Measurements from ENCODE around the gene SFN. TPM values are rescaled to one million over a fixed set of nuclear protein-coding genes. Genes with fewer than 3 reads are reported as not detected.

The SFN gene
- total and polyA plus RNA-seq, 8 donors, result 0.49 to 192 (median 0.73) TPM

- ATAC-seq (no peak), DNase-seq (no peak)
- Histone ChIP-seq H3K4me1 (peaks cover 0 to 11% of the 10 kb centered on the region in 2 donors), H3K4me3 (no peak overlapping the region), H3K27me3 (no peaks in the 10 kb centered on the region), H3K27ac (no peak overlapping the region), H3K36me3 (peaks cover 0 to 99% of the 10 kb centered on the region in 2 donors), H3K9me3 (no peaks in the 10 kb centered on the region)
- intact Hi-C loops (cut with DNase I), result no loop called here
- TF ChIP-seq CTCF (IDR thresholded peaks at IDR 0.05), result no peak
Measured at GRCh38 chr1:26851106-26851684, 11.8 kb upstream of the SFN start.

GRCh38 chr1:26852701-26853100 lies 10.2 kb upstream of the SFN start:
- peaks cover 0 to 91% of the 10 kb centered on the region in 2 donors for H3K36me3 ChIP-seq
- no peak for TF ChIP-seq CTCF (IDR thresholded peaks at IDR 0.05)
- H3K27me3 ChIP-seq, result no peaks in the 10 kb centered on the region
- ATAC-seq (no peak), DNase-seq (no peak)
- H3K4me3 ChIP-seq, result no peak overlapping the region
- H3K9me3 ChIP-seq, result no peaks in the 10 kb centered on the region
- peaks cover 0 to 11% of the 10 kb centered on the region in 2 donors for H3K4me1 ChIP-seq
- intact Hi-C loops (cut with DNase I), result no loop called here
- H3K27ac ChIP-seq, result no peak overlapping the region

GRCh38 chr1:26853156-26853555 lies 9.8 kb upstream of the SFN start:
- peak; percentile 64 to 87 for TF ChIP-seq CTCF (IDR thresholded peaks at IDR 0.05)
- peak; percentile 84 for ATAC-seq
- peaks cover 0 to 11% of the 10 kb centered on the region in 2 donors for H3K4me1 ChIP-seq
- H3K9me3 ChIP-seq, result no peaks in the 10 kb centered on the region
- H3K27ac ChIP-seq, result no peak overlapping the region
- peak; percentile 36 to 86 (median 76) for DNase-seq
- H3K36me3 ChIP-seq, result peaks cover 0 to 89% of the 10 kb centered on the region in 2 donors
- intact Hi-C loops (cut with DNase I), result no loop called here
- no peak overlapping the region for H3K4me3 ChIP-seq
- H3K27me3 ChIP-seq, result no peaks in the 10 kb centered on the region

- intact Hi-C loops (cut with DNase I), result no loop called here
Measured at GRCh38 chr1:26853600-26853999, 9.3 kb upstream of the SFN start.

GRCh38 chr1:26854906-26855305 lies 8.0 kb upstream of the SFN start:
- peaks cover 0 to 75% of the 10 kb centered on the region in 2 donors for H3K36me3 ChIP-seq
- no peak for TF ChIP-seq CTCF (IDR thresholded peaks at IDR 0.05)
- no peak for ATAC-seq
- H3K4me3 ChIP-seq, result no peak overlapping the region
- no peak overlapping the region for H3K27ac ChIP-seq
- DNase-seq, result no peak
- intact Hi-C loops (cut with DNase I), result no loop called here
- peaks cover 0 to 5% of the 10 kb centered on the region in 2 donors for H3K4me1 ChIP-seq
- H3K9me3 ChIP-seq, result no peaks in the 10 kb centered on the region
- no peaks in the 10 kb centered on the region for H3K27me3 ChIP-seq

More at GRCh38 chr1:26853600-26853999, 9.3 kb upstream of the SFN start:
- no peak for TF ChIP-seq CTCF (IDR thresholded peaks at IDR 0.05)
- H3K36me3 ChIP-seq, result peaks cover 0 to 88% of the 10 kb centered on the region in 2 donors
- no peaks in the 10 kb centered on the region for H3K9me3 ChIP-seq
- ATAC-seq, result no peak
- no peak overlapping the region for H3K4me3 ChIP-seq
- H3K27ac ChIP-seq, result no peak overlapping the region
- no peaks in the 10 kb centered on the region for H3K27me3 ChIP-seq
- DNase-seq, result no peak
- H3K4me1 ChIP-seq, result peaks cover 0 to 10% of the 10 kb centered on the region in 2 donors

Measured in left lung (tissue), 10 donors.